Measurements from ENCODE around the gene PAQR4. TPM values are rescaled to one million over a fixed set of nuclear protein-coding genes. Genes with fewer than 3 reads are reported as not detected.

The PAQR4 gene
- polyA plus RNA-seq, 1 donor from 2014 or later, result 47.8 TPM

DNA sequence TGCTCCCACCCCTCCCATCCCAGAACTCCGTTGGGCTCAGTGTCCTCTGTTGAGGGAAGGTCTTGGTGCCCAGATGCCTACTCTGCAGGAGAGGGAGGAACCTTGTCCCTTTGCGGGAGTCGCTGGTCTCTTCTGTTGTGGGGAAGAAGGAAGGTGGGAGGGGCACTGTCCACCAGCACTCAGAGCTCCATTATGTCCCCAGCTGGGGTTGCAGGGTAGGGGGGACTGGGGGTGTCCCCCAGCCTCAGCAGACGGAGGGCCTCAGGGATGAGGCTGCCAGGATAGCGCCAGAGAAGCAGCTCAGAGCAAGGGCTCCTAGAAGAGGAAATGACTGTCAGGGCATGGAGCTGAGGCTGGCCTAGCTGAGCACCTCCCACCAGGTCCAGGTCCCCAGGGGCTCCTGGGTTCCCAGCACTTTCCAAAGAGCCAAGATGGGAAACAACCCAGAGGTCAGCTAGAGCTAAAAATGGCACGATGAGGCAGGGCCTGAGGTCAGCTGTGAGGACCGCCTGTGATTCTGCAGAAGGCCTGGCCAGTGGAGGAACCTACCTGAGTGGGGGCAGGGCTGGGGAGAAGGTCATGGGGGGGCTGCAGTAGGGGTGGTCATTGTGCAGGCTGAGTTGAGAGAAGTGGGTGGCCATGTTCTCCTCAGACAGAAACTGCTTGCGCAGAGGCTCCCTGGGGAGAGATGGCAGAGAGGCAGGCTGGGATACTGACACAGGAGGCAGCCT is 53.7 kb downstream of the PAQR4 start:
- Histone ChIP-seq H2AFZ (ENCODE audit: low read depth, low read length) (no peak overlapping the region), H3K27me3 (ENCODE audit: insufficient read depth, low read depth, low read length) (peaks cover 28% of the 10 kb centered on the region)

More for the DNA sequence above, 53.7 kb downstream of the PAQR4 start:
- peak overlapping the region; percentile 83 for H3K9ac ChIP-seq (ENCODE audit: low read length)
- no peaks in the 10 kb centered on the region for H4K20me1 ChIP-seq (ENCODE audit: insufficient read depth)
- no peaks in the 10 kb centered on the region for H3K79me2 ChIP-seq (replicated peaks; ENCODE audit: insufficient read depth, low read length)
- TF ChIP-seq TAF1 (IDR thresholded peaks at IDR 0.05; ENCODE audit: low read depth) (no peak), SMC3 (conservative IDR thresholded peaks at IDR 0.05; ENCODE audit: poor library complexity) (no peak), RAD21 (conservative IDR thresholded peaks at IDR 0.05) (no peak)
- no peaks in the 10 kb centered on the region for H3K36me3 ChIP-seq (ENCODE audit: insufficient read depth, low read length)
- no peaks in the 10 kb centered on the region for H3K9me3 ChIP-seq (ENCODE audit: low read length)
- H3K9me2 ChIP-seq (ENCODE audit: insufficient read depth, low read length), result no peaks in the 10 kb centered on the region
- peak overlapping the region; percentile 82 for H3K4me3 ChIP-seq (ENCODE audit: low read length)
- no peak overlapping the region for H3K27ac ChIP-seq (ENCODE audit: low read length)
- H3K4me2 ChIP-seq (ENCODE audit: low read length), result peak overlapping the region; percentile 71
- no peaks in the 10 kb centered on the region for H3F3A ChIP-seq (ENCODE audit: insufficient read depth, low read length, poor library complexity, severe bottlenecking)

Small RNA genes within 50 kb of the gene (small RNA-seq; reads per million reads assigned to genes)
- 0 reads per million in 3 experiments for gene LINC00514

Other genes starting within 250 kb of the PAQR4 start
- gene PRSS27, start 249.1 kb upstream of the PAQR4 start, polyA plus RNA-seq, result 3.0 and 5.9 TPM in 2 replicates
- gene SRRM2, start 216.7 kb upstream of the PAQR4 start, polyA plus RNA-seq, result 40.0 and 58.2 TPM in 2 replicates
- 513 and 520 TPM in 2 replicates for gene ELOB, start 192.1 kb upstream of the PAQR4 start, polyA plus RNA-seq
- gene PRSS33, start 181.8 kb upstream of the PAQR4 start, polyA plus RNA-seq, result not detected in 2 replicates
- gene PRSS41, start 170.9 kb upstream of the PAQR4 start, polyA plus RNA-seq, result not detected in 2 replicates
- gene PRSS21, start 152.1 kb upstream of the PAQR4 start, polyA plus RNA-seq, result not detected in 2 replicates
- not detected in 2 replicates for gene ZG16B, start 139.0 kb upstream of the PAQR4 start, polyA plus RNA-seq
- gene PRSS22, start 111.2 kb upstream of the PAQR4 start, polyA plus RNA-seq, result not detected in 2 replicates
- gene FLYWCH2, start 86.1 kb upstream of the PAQR4 start, polyA plus RNA-seq, result 193 and 211 TPM in 2 replicates
- 33.0 and 41.4 TPM in 2 replicates for gene FLYWCH1, start 57.4 kb upstream of the PAQR4 start, polyA plus RNA-seq
- 0.71 TPM in 1 of 2 replicates, not detected in the other for gene KREMEN2, start 5.1 kb upstream of the PAQR4 start, polyA plus RNA-seq
- 2.9 and 5.9 TPM in 2 replicates for gene PKMYT1, start 11.1 kb downstream of the PAQR4 start, polyA plus RNA-seq
- not detected in 2 replicates for gene CLDN9, start 43.6 kb downstream of the PAQR4 start, polyA plus RNA-seq
- 1.1 TPM in 1 of 2 replicates, not detected in the other for gene CLDN6, start 48.8 kb downstream of the PAQR4 start, polyA plus RNA-seq
- 2.0 and 2.3 TPM in 2 replicates for gene TNFRSF12A, start 51.0 kb downstream of the PAQR4 start, polyA plus RNA-seq
- gene HCFC1R1, start 54.6 kb downstream of the PAQR4 start, polyA plus RNA-seq, result 19.0 and 23.7 TPM in 2 replicates
- gene THOC6, start 54.7 kb downstream of the PAQR4 start, polyA plus RNA-seq, result 11.4 and 23.0 TPM in 2 replicates
- gene BICDL2, start 67.6 kb downstream of the PAQR4 start, polyA plus RNA-seq, result 0.37 TPM in 1 of 2 replicates, not detected in the other
- not detected in 2 replicates for gene MMP25, start 77.2 kb downstream of the PAQR4 start, polyA plus RNA-seq
- gene IL32, start 96.3 kb downstream of the PAQR4 start, polyA plus RNA-seq, result not detected in 2 replicates
- gene ZSCAN10, start 129.9 kb downstream of the PAQR4 start, polyA plus RNA-seq, result 0.10 TPM in 1 of 2 replicates, not detected in the other
- 30.0 and 39.4 TPM in 2 replicates for gene ZNF205, start 143.2 kb downstream of the PAQR4 start, polyA plus RNA-seq
- 5.1 and 9.8 TPM in 2 replicates for gene ZNF213, start 165.7 kb downstream of the PAQR4 start, polyA plus RNA-seq
- gene OR1F1, start 218.9 kb downstream of the PAQR4 start, polyA plus RNA-seq, result 2.5 and 2.7 TPM in 2 replicates